Measurements from ENCODE around the gene TSPOAP1. TPM values are rescaled to one million over a fixed set of nuclear protein-coding genes. Genes with fewer than 3 reads are reported as not detected.

TSPOAP1 gene
- total and polyA plus RNA-seq, 10 of the 15 experiments (the other 5 are each of a cell fraction or from before 2014, with no cell fraction given), result 0.58 to 16.4 (median 4.2) TPM; not detected in 1

- Histone ChIP-seq H4K20me1 (ENCODE audit: control insufficient read depth, insufficient read depth) (no peaks in the 10 kb centered on the region), H2AFZ (ENCODE audit: control insufficient read depth, low read depth, low read length) (no peak overlapping the region), H3K9ac (ENCODE audit: control insufficient read depth, insufficient read depth, low read length) (no peak overlapping the region), H3K79me2 (ENCODE audit: control insufficient read depth, insufficient read depth, low read length) (peaks cover 2% of the 10 kb centered on the region; the same call in 1 of the 2 replicates), H3K4me2 (ENCODE audit: control insufficient read depth, insufficient read depth) (no peak overlapping the region), H3K4me3 (no peak overlapping the region), H3K9me3 (replicated peaks; ENCODE audit: control insufficient read depth, insufficient read depth, low read length) (no peaks in the 10 kb centered on the region), H3K4me1 (ENCODE audit: control insufficient read depth, insufficient read depth, low read length) (no peaks in the 10 kb centered on the region), H3K27me3 (replicated peaks in 1 of 2; ENCODE audit: control insufficient read depth in 2 of 2, insufficient read depth in 2 of 2, low read length in 1 of 2) (no peaks in the 10 kb centered on the region), H3K27ac (ENCODE audit: control insufficient read depth, insufficient read depth) (no peak overlapping the region), H3K36me3 (ENCODE audit: control insufficient read depth in 2 of 2, insufficient read depth in 2 of 2, low read length in 1 of 2) (peaks cover 0 to 1% of the 10 kb centered on the region in 2 experiments; a peak in 2 of 4 replicates)
- ATAC-seq (peak; percentile 39; the same call in 2 of the 3 replicates), FAIRE-seq (no peak), DNase-seq (ENCODE audit: low read depth, low spot score) (no peak)
- ChIA-PET SMC1A (ENCODE audit: uncharacterized antibody, unreplicated experiment) (interaction anchor here (1.1 to 1.5 kb wide), 2 partner anchors 32 to 50 kb away, joined by 3 read pairs; no protein-coding TSS in a partner anchor), POLR2A (no interaction called here), RAD21 (ENCODE audit: unreplicated experiment) (interaction anchor here (1.1 to 1.4 kb wide), 5 partner anchors 12 to 59 kb away, joined by 3 to 4 read pairs (median 3); no protein-coding TSS in a partner anchor), CTCF (interaction anchor here (1.1 kb wide), 1 partner anchor 13 kb away, joined by 3 read pairs; no protein-coding TSS in a partner anchor)
- intact Hi-C loops (cut with micrococcal nuclease; ENCODE audit: unreplicated experiment), result no loop called here
- in situ Hi-C loops (cut with MboI), result no loop called here
- BruUV-seq (replicated peaks), result no TSS peak
- 10% methylated on average over 4 of the region's 4 CpGs for WGBS (ENCODE audit: insufficient coverage, insufficient replicate concordance, low lambda C conversion rate, missing lambda C conversion rate)
- TF ChIP-seq PAX5 (IDR thresholded peaks at IDR 0.05; ENCODE audit: borderline replicate concordance, low read depth, low read length) (no peak), E2F4 (IDR thresholded peaks at IDR 0.05; ENCODE audit: low read depth, low read length) (no peak), MYB (IDR thresholded peaks at IDR 0.05; ENCODE audit: borderline replicate concordance, low read depth, low read length) (no peak), SMAD5 (IDR thresholded peaks at IDR 0.05; ENCODE audit: low read depth) (no peak), ZNF207 (IDR thresholded peaks at IDR 0.05; ENCODE audit: borderline replicate concordance) (no peak), ESRRA (IDR thresholded peaks at IDR 0.05; ENCODE audit: low read length) (no peak), BHLHE40 (IDR thresholded peaks at IDR 0.05; ENCODE audit: borderline replicate concordance in 1 of 2, low read depth in 2 of 2, low read length in 1 of 2) (peak in 1 of 2 experiments; percentile 20; a peak in 1 of 4 replicates)
These were observed 47.9 kb upstream of the TSPOAP1 start for GRCh38 chr17:58376472-58377000.

All from GM12878 (cell line).